SK-N-SH treated with all-trans-retinoic acid at 6 μM for 48 hours (cell line): ENCODE measurements around the gene USP13.

ENCODE experiments used
- GLIS3 ChIP-seq: fragments of 250-450 bp; sonication (Bioruptor Pico); IDR thresholded peaks from 2 replicates; pipeline ENCODE4 v1.5.0; 2020; ENCODE audit warnings: mild to moderate bottlenecking, moderate library complexity
- ZC3H10 ChIP-seq: fragments of 250-450 bp; sonication (Bioruptor Pico); IDR thresholded peaks from 2 replicates; pipeline ENCODE4 v1.5.1; 2021; ENCODE audit warnings: mild to moderate bottlenecking, moderate library complexity
- TF ChIP-seq, protein P1 (sequence below): fragments of 250-450 bp; sonication (Bioruptor Pico); IDR thresholded peaks from 2 replicates; pipeline ENCODE4 v1.5.1; 2020; ENCODE audit warnings: low read depth, mild to moderate bottlenecking, moderate library complexity

DNA sequence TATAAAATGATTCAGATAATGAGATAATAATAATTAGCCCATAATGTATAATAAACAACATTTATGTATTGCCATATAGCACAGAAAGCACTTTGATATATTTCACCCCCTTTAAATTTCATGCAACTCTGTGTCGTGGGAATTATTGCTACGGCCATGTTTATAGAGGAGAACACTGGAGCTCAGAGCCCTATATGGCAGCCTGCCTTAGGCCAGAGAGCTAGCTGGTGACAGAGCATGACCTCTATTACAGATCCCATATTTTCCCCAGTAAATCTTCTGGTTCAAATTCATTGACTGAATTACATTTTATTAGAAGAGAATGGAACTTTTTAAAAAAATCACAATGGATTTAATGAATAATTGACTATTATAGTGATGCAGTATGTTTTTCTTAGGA is 25.0 kb downstream of the USP13 start:
- TF ChIP-seq, protein P1, sequence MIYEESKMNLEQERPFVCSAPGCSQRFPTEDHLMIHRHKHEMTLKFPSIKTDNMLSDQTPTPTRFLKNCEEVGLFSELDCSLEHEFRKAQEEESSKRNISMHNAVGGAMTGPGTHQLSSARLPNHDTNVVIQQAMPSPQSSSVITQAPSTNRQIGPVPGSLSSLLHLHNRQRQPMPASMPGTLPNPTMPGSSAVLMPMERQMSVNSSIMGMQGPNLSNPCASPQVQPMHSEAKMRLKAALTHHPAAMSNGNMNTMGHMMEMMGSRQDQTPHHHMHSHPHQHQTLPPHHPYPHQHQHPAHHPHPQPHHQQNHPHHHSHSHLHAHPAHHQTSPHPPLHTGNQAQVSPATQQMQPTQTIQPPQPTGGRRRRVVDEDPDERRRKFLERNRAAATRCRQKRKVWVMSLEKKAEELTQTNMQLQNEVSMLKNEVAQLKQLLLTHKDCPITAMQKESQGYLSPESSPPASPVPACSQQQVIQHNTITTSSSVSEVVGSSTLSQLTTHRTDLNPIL (CRISPR knock-in tag) = no peak
- TF ChIP-seq ZC3H10 (CRISPR knock-in tag) (no peak), GLIS3 (CRISPR knock-in tag) (no peak)
